Stimulated activated CD8-positive, alpha-beta memory T cell treated with anti-CD3 and anti-CD28 coated beads, Interleukin-2, amount 100 ng/mL, for 1 hour (primary cell): ENCODE data around the gene ANKRD62.
"Not testable (repeated sequence)": the region's sequence is repeated elsewhere in the genome, so short reads cannot be mapped to it uniquely, and the experiment has no call there.

Experiments used
- DNase-seq, 2 donors: peaks; one replicate each; pipeline ENCODE4 v3.0.0-alpha.2; 2020; ENCODE audit warnings: low read depth in 2 of 2

ANKRD62 gene

GRCh38 chr18:12066910-12067511 lies 26.6 kb upstream of the ANKRD62 start:
- no peak for DNase-seq

GRCh38 chr18:12067671-12068070 lies 26.0 kb upstream of the ANKRD62 start:
- DNase-seq, result no peak

GRCh38 chr18:12068316-12068949 lies 25.2 kb upstream of the ANKRD62 start:
- not testable (repeated sequence) for DNase-seq

GRCh38 chr18:12068950-12069320 lies 24.7 kb upstream of the ANKRD62 start:
- no peak for DNase-seq

GRCh38 chr18:12071066-12071465 lies 22.6 kb upstream of the ANKRD62 start:
- DNase-seq, result not testable (repeated sequence)

GRCh38 chr18:12072996-12073395 lies 20.6 kb upstream of the ANKRD62 start:
- DNase-seq, result no peak

- DNase-seq, result no peak
These were observed 18.9 kb upstream of the ANKRD62 start for GRCh38 chr18:12074736-12075135.

GRCh38 chr18:12076424-12077140 lies 17.1 kb upstream of the ANKRD62 start:
- DNase-seq, result no peak

GRCh38 chr18:12077994-12078393 lies 15.6 kb upstream of the ANKRD62 start:
- not testable (repeated sequence) for DNase-seq

GRCh38 chr18:12079491-12080237 lies 14.0 kb upstream of the ANKRD62 start:
- no peak for DNase-seq

GRCh38 chr18:12085136-12085535 lies 8.5 kb upstream of the ANKRD62 start:
- DNase-seq, result no peak

GRCh38 chr18:12085786-12086185 lies 7.9 kb upstream of the ANKRD62 start:
- no peak for DNase-seq

- DNase-seq, result no peak
These were observed 7.4 kb upstream of the ANKRD62 start for GRCh38 chr18:12086249-12086648.

GRCh38 chr18:12086677-12087470 lies 6.8 kb upstream of the ANKRD62 start:
- DNase-seq, result no peak

GRCh38 chr18:12087471-12088025 lies 6.1 kb upstream of the ANKRD62 start:
- DNase-seq, result no peak

GRCh38 chr18:12088096-12088495 lies 5.5 kb upstream of the ANKRD62 start:
- DNase-seq, result no peak

GRCh38 chr18:12088731-12089375 lies 4.8 kb upstream of the ANKRD62 start:
- DNase-seq, result no peak

GRCh38 chr18:12091538-12092141 lies 2.0 kb upstream of the ANKRD62 start:
- DNase-seq, result no peak

- DNase-seq, result no peak
These were observed 1.0 kb upstream of the ANKRD62 start for GRCh38 chr18:12092398-12093229.
